ENCODE results near the gene SNIP1. TPM values are rescaled to one million over a fixed set of nuclear protein-coding genes. Genes with fewer than 3 reads are reported as not detected.

Gene SNIP1
- total and polyA plus RNA-seq, 12 donors = 4.0 to 22.4 (median 14.1) TPM

DNA sequence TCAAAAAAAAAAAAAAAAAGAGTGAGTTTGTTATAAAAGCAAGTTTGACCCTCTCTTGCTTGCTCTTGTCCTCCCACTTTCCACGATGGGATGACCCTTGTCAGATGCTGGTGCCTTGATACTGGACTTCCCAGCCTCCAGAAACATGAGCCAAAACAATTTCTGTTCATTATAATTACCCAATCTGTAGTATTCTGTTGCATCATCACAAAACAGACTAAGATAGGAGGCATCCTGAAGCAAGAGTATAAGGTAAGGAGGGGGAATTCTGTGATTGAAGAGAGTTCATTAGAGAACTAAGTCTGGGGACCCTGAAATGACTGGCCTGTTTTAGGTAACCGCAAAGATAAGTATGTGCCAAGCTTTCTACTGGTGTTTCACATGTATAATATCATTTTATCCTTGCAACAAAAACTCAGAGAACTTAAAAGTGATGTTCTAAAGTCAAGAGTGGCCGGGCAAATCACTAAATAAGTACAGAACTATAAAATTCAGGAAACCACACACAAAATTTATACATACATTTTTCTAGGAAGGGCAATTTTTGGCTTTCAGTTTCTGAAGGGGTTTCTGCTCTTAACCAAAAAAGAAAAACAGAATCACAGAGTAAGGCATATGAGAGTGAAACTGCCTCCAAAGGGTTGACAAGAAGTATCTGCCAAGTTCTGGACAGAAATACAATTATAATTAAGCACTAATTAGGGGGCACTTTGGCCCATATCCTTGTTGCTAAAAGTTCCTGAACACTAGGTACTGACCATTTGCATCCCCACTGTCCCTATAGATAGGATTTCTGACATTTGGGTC is 16.6 kb upstream of the SNIP1 start:
- no peak overlapping the region for H3K27ac ChIP-seq
- TF ChIP-seq POLR2A (IDR thresholded peaks at IDR 0.05) = no peak
- TF ChIP-seq, protein P1, sequence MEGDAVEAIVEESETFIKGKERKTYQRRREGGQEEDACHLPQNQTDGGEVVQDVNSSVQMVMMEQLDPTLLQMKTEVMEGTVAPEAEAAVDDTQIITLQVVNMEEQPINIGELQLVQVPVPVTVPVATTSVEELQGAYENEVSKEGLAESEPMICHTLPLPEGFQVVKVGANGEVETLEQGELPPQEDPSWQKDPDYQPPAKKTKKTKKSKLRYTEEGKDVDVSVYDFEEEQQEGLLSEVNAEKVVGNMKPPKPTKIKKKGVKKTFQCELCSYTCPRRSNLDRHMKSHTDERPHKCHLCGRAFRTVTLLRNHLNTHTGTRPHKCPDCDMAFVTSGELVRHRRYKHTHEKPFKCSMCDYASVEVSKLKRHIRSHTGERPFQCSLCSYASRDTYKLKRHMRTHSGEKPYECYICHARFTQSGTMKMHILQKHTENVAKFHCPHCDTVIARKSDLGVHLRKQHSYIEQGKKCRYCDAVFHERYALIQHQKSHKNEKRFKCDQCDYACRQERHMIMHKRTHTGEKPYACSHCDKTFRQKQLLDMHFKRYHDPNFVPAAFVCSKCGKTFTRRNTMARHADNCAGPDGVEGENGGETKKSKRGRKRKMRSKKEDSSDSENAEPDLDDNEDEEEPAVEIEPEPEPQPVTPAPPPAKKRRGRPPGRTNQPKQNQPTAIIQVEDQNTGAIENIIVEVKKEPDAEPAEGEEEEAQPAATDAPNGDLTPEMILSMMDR (IDR thresholded peaks at IDR 0.05) = no peak
- H3K4me3 ChIP-seq = no peak overlapping the region
- no peaks in the 10 kb centered on the region for H3K9me3 ChIP-seq (replicated peaks in 1 of 3)
- intact Hi-C loops (cut with DNase I) = no loop called here
- WGBS, 4 donors = 91 to 99% (median 94%) methylated on average over 3 of the region's 3 CpGs
- H3K36me3 ChIP-seq (replicated peaks in 1 of 2) = peaks cover 0 to 99% of the 10 kb centered on the region in 2 donors
- no peaks in the 10 kb centered on the region for H3K27me3 ChIP-seq
- H3K4me1 ChIP-seq (replicated peaks in 1 of 2) = no peaks in the 10 kb centered on the region
- DNase-seq = no peak

DNA sequence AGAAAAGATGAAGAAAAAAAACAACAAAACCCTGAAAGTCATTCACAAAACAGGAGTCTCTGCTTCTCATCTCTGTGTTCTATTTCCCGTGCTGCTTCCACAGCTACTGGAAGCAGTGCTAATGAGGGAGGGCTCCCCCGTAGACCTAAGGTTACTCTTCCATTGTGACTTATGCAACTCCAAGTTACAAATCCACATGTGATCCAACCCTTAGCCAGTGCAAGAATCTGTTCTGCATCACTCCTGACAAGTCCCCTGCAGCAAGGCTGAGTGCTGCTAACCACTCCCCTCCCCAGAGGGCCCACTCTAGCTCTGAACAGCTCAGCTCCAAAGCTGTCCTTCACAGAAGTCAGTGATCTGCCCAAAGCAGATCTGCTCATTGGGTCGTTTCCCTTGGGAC is 12.9 kb upstream of the SNIP1 start:
- Histone ChIP-seq H3K4me1 (replicated peaks in 1 of 2) (no peaks in the 10 kb centered on the region), H3K27me3 (no peaks in the 10 kb centered on the region), H3K36me3 (replicated peaks in 1 of 2) (peaks cover 0 to 75% of the 10 kb centered on the region in 2 donors), H3K4me3 (no peak overlapping the region), H3K27ac (no peak overlapping the region), H3K9me3 (replicated peaks in 1 of 3) (no peaks in the 10 kb centered on the region)
- WGBS, 4 donors = 81 to 87% (median 84%) methylated on average over 3 of the region's 3 CpGs
- intact Hi-C loops (cut with DNase I) = no loop called here
- TF ChIP-seq, protein P1 (IDR thresholded peaks at IDR 0.05) = no peak
- TF ChIP-seq POLR2A (IDR thresholded peaks at IDR 0.05) = no peak
- DNase-seq = no peak

DNA sequence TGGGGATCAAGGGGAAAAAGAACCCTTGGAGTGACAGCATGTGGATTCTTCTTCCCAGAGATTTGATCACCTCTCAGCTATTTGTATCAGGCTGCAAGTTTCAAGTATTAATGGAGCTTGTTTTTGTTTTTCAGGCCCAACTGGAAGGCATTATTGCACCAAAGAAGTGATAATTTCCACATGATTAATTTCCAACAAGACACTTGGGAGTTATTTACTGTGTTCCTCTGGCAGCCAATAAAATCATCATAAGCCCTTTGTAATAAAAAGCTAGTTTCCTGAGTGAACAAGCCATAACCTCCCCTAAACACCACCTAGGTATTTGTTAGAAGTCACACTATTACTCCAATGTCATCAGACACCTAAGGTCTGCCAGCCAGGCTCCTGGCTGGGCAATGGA is 10.8 kb upstream of the SNIP1 start:
- Histone ChIP-seq H3K9me3 (replicated peaks in 1 of 3) (no peaks in the 10 kb centered on the region), H3K27me3 (no peaks in the 10 kb centered on the region), H3K4me1 (replicated peaks in 1 of 2) (no peaks in the 10 kb centered on the region), H3K36me3 (replicated peaks in 1 of 2) (peaks cover 0 to 56% of the 10 kb centered on the region in 2 donors), H3K4me3 (no peak overlapping the region), H3K27ac (no peak overlapping the region)
- no peak for TF ChIP-seq POLR2A (IDR thresholded peaks at IDR 0.05)
- TF ChIP-seq, protein P1 (IDR thresholded peaks at IDR 0.05) = no peak
- intact Hi-C loops (cut with DNase I) = no loop called here
- DNase-seq = no peak

DNA sequence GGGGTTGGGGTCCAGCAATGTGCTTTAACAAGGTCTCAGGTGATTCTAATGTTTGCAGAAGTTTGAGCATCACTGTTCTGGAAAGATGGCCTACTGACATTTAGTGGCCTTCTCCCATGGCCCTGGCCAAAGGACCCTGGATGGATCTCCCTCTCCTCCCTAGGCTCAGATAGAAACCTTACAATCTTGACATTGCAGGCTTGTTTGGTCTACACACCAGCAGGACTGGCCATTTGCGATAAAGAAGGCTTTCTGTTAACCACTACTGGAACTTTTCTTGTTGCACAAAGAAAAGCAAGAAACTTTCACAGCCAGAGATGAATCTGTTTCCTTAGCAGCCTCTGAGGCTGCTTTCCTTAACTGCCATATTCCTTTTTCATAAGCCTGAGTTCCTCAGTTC is 8.9 kb upstream of the SNIP1 start:
- no peak for DNase-seq
- Histone ChIP-seq H3K9me3 (replicated peaks in 1 of 3) (no peaks in the 10 kb centered on the region), H3K27me3 (no peaks in the 10 kb centered on the region), H3K4me3 (no peak overlapping the region), H3K27ac (no peak overlapping the region), H3K4me1 (replicated peaks in 1 of 2) (no peaks in the 10 kb centered on the region), H3K36me3 (replicated peaks in 1 of 2) (peaks cover 0 to 37% of the 10 kb centered on the region in 2 donors)
- intact Hi-C loops (cut with DNase I) = no loop called here
- 94 to 100% (median 96%) methylated on average over 1 of the region's 1 CpG for WGBS, 4 donors
- no peak for TF ChIP-seq POLR2A (IDR thresholded peaks at IDR 0.05)
- TF ChIP-seq, protein P1 (IDR thresholded peaks at IDR 0.05) = no peak
